GM12801 (cell line): ENCODE results near the gene MAPK8.

Source experiments
- CTCF ChIP-seq: IDR thresholded peaks from one replicate; pipeline ENCODE4 v1.5.1; 2011; ENCODE audit warnings: control low read depth; ENCODE audit not compliant: insufficient read length; ENCODE audit errors: extremely low read depth

The MAPK8 gene

GRCh38 chr10:48358838-48359237 is 52.4 kb downstream of the MAPK8 start:
- no peak for TF ChIP-seq CTCF

GRCh38 chr10:48361176-48361575 is 54.7 kb downstream of the MAPK8 start:
- no peak for TF ChIP-seq CTCF

- no peak for TF ChIP-seq CTCF
These were observed 57.3 kb downstream of the MAPK8 start for GRCh38 chr10:48363617-48364355.

- TF ChIP-seq CTCF: no peak
These were observed 58.4 kb downstream of the MAPK8 start for GRCh38 chr10:48364659-48365405.

- no peak for TF ChIP-seq CTCF
These were observed 59.2 kb downstream of the MAPK8 start for GRCh38 chr10:48365668-48366067.

GRCh38 chr10:48366261-48366660 is 59.8 kb downstream of the MAPK8 start:
- no peak for TF ChIP-seq CTCF

GRCh38 chr10:48369501-48369900 is 63.0 kb downstream of the MAPK8 start:
- TF ChIP-seq CTCF: no peak
